HG03457 (cell line): ENCODE data around the gene TSPAN11.
"Not testable (repeated sequence)": the region's sequence is repeated elsewhere in the genome, so short reads cannot be mapped to it uniquely, and the experiment has no call there.

Experiments
- ATAC-seq: cut with Tn5 transposase; IDR thresholded peaks from one replicate; pipeline ENCODE4 v1.9.1; 2021; ENCODE audit warnings: moderate number of reproducible peaks; ENCODE audit not compliant: unreplicated experiment

Gene TSPAN11

GRCh38 chr12:31017535-31017934 lies 91.0 kb downstream of the TSPAN11 start:
- ATAC-seq: no peak

GRCh38 chr12:31018106-31018789 lies 91.7 kb downstream of the TSPAN11 start:
- ATAC-seq: no peak

GRCh38 chr12:31018790-31019505 lies 92.4 kb downstream of the TSPAN11 start:
- ATAC-seq: no peak

GRCh38 chr12:31019561-31019960 lies 93.0 kb downstream of the TSPAN11 start:
- ATAC-seq: no peak

- ATAC-seq: no peak
Measured at GRCh38 chr12:31019976-31020375, 93.4 kb downstream of the TSPAN11 start.

- no peak for ATAC-seq
Measured at GRCh38 chr12:31020385-31021166, 94.0 kb downstream of the TSPAN11 start.

GRCh38 chr12:31021181-31021580 lies 94.6 kb downstream of the TSPAN11 start:
- ATAC-seq: no peak

GRCh38 chr12:31021809-31022494 lies 95.4 kb downstream of the TSPAN11 start:
- no peak for ATAC-seq

- no peak for ATAC-seq
Measured at GRCh38 chr12:31023271-31023724, 96.8 kb downstream of the TSPAN11 start.

- ATAC-seq: no peak
Measured at GRCh38 chr12:31026202-31026601, 99.7 kb downstream of the TSPAN11 start.

GRCh38 chr12:31027006-31027405 lies 100.5 kb downstream of the TSPAN11 start:
- not testable (repeated sequence) for ATAC-seq

- no peak for ATAC-seq
Measured at GRCh38 chr12:31029468-31029867, 102.9 kb downstream of the TSPAN11 start.

GRCh38 chr12:31029916-31030562 lies 103.5 kb downstream of the TSPAN11 start:
- ATAC-seq: no peak

- ATAC-seq: no peak
Measured at GRCh38 chr12:31031951-31032335, 105.4 kb downstream of the TSPAN11 start.

- no peak for ATAC-seq
Measured at GRCh38 chr12:31033146-31033545, 106.6 kb downstream of the TSPAN11 start.

- no peak for ATAC-seq
Measured at GRCh38 chr12:31033681-31034080, 107.1 kb downstream of the TSPAN11 start.

GRCh38 chr12:31034372-31034771 lies 107.8 kb downstream of the TSPAN11 start:
- ATAC-seq: no peak

GRCh38 chr12:31035226-31035625 lies 108.7 kb downstream of the TSPAN11 start:
- ATAC-seq: no peak

GRCh38 chr12:31035967-31036665 lies 109.6 kb downstream of the TSPAN11 start:
- no peak for ATAC-seq

- ATAC-seq: no peak
Measured at GRCh38 chr12:31037028-31037427, 110.5 kb downstream of the TSPAN11 start.
